RPMI8226 (cell line): Measurements from ENCODE around the gene TMEM272.
A peak's percentile ranks its signal among the peaks of the same experiment; 100 is the strongest.

Experiments used
- DNase-seq: peaks from one replicate; pipeline ENCODE4 v3.0.0-alpha.2; 2015

Gene TMEM272, protein sequence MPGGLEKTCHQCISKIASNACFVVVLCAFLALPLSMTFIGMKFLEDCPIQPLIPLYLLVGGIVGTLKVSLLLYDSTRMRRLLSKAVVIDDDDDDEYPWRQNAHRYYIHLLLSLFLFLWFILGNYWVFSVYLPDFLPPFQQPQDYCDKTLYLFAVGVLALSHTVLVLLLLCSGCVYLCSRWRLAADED

DNA sequence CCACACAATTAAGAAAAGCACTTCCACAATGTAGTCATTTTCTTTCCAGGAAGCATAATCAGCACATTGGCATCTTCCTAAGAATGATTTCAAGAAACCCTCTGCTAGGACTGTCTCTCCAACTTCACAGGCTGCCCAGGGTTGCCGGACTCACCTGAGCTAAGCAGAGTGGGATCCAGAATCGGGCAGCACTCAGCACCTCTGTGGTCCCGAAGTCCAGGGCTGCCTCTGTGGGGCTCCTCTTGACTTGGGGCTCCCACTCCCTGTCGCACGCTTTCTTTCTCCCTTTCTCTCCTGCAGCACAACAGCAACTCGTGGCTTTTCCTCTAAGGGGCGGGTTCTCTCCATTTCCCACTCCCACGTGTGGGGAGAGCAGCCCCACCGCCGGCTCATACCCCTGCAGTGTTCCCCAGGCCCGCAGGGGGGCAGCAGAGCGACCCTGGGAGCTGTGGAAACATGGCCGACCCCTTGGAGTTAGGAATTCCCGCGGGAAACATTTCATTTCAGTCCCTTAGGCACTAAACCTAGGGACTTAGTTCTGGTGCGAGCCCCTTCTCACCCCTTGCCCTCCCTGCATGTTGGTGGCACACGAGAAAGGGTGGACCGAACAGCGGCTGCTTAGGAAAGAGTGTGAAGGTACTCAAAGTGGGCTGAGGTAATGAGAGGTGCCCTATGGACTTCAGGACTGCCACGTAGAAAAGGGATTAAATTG, at the start of gene TMEM272:
Gene TMEM272, minus strand, starts transcription at position 316 of the 712 bp plus-strand sequence. CDS start 6,647 bp downstream, outside the sequence.
- no peak for DNase-seq

DNA sequence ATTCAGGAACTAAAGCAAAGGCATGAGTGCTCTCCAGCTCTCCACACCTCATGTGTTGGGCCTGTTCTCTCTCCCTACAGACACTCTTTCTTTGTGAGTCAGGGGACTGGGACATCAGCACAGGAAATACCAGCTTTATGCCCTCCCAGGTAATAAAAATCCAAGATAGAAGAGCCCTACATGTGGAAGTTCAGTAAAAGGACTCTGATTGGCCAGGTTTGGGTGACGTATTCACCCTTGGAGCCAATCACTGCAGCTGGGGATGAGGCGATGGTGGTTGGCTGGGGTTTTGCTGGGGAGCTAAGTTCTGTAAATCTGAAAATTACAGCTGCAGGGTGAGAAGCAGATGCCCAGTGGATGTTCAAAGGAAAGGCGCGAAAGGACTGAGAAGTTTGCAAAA, 49.3 kb upstream of the TMEM272 start:
- DNase-seq, result peak; percentile 11

DNA sequence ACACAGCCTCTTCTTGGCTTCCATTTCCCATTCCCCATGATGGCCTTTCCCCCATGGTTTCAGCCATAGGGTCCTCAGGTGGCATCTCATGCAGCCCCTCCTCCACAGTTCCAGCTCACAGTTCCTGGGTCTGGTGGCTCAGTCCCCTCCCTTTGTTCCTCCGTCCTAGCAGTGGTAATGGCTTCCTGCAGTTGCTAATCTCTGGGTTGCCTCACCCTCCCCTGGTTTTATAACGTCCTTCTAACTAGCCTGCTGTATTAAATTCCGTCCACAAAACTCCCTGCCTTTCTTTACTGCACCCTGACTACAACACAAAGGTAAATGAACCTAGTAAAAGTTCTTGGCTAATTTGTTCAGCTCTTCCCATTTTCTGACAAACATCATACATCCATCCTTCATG, 47.7 kb upstream of the TMEM272 start:
- no peak for DNase-seq

DNA sequence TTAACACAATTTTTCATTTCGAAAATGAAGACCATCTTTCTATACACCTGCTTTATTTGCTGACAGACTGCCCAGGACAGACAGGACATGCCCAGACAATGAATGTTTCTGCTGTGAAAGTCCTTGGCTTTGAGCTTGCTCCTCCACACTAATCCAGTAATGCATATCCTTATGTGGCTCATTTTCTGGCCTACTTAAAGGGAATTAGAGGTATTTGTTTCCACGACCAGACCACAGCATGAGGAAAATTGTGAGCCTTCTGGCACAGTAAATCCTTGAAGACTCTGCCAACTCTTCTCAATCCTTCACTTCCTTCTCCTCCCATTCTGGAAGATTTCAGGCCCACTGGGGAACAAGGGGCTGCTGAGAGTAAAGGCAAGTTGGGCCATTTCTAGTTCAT, 42.5 kb upstream of the TMEM272 start:
- no peak for DNase-seq

DNA sequence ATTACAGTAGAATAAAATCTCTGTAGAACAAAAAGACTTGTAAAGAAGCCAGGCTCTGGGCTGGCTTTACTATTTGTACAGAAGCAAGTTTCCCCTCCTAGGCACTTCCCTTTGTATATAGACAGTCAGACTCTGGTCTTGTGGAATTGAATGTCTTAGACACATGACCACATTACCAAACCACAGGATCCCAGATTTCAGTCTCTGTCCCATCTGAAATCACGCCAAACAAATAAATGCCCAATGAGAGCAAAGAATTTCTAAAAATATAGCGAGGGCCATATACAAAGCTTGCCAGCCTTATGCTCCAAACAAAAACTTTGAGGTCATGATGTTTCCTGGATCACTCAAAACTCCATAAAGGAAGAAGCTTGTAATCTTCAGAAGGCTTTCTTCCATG, 40.7 kb upstream of the TMEM272 start:
- no peak for DNase-seq

DNA sequence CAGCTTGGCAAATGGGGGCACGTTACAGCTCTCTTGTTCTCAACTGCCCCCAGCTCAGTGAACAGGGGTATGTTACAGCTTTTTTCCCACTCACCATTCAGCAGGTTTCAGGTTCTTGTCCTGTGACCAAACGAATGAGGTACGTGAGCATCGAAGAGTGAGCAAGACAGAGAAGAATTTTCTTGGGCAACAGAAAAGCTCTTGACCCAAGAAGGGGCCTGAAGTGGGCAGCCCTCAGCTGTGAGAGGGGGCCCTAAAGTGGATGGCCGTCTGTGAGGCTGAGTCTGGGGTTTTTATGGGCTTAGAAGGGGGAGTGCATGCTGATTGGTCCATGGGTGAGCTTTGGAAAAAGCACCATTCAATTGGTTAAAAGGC, 38.2 kb upstream of the TMEM272 start:
- DNase-seq, result no peak

DNA sequence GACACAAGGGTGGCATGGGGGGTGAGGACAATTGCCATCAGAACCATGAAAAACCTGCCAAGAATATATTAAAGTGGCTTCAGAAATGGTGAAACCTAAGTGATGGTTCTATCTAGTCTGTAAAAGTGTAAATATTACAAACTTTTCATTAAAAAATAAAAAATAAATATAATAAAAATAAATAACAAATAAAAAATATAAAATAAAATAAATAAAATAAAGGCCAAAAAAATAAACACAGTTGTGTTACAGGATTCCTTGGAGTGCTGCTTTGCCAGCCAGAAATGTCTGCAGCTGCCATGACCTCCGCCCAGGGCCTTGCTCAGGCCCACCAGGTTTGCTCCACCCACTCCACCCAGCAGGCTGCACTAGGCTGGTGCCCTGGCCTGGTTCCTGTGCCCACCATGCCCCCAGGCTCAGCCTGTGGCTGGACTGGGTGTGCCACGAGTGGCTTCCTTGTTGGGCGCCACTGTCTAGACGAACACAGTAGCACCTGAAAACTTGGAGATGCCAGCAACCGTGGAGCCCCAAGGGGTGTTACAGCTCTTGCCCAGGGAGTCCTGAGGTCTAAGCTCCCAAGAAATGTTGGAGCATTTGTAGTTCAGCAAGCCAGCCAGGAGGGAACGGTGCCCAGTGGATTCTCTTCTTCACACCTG, 37.7 kb upstream of the TMEM272 start:
- DNase-seq, result no peak

DNA sequence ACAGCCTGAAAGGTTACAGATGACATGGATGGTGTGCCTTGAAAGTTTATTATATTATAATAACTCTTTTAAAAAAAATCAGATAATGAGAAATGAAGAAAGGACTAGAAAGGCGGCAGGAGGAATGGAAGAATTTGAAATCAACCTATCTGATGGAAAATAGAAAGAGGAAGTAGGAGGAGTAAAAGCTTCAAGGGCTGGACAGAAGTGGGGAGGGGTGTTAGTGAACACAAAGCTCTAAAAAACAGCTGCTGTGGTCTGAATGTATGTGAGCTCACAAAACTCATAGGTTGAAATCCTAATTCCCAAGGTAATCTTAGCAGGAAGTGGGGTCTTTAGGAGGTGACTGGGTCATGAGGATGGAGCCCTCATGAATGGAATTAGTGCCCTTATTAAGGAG, 36.3 kb upstream of the TMEM272 start:
- DNase-seq, result no peak

DNA sequence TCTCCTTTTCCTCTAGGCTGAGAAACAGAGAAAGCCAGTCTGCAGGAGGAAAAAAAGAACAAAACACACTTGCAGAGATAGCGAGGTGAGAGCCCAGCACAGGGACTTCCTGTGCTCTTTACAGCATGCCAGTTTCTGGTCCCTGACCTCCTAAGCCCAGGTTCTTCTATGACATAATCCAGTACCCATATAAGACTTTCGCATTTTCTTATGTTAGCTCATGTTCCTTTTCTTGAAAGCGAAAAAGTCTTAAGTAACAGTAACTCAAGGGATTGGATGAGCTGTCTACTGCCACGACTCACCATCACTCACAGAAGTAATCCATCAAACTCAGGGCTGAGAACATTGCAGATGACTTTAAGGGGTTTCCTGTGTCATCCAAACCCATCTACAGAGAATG, 34.2 kb upstream of the TMEM272 start:
- no peak for DNase-seq

DNA sequence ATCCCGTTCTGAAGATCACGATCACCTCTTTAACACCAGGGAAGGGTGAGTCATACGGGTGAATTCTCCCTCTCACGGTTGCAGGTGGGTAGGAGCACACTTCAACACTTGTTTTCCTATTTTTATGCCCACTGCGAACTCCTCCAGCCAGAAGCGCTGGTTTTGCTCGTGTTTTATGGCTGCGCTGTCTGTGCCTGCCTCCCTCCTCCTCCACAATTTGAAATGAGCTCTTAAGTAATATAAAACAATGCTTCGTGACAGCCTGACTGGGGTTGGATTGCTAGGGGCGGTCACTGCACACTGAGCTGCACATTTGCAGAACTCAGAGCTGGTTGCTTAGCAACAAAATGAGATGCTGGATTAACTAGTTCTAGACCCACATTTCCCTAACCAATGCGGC, 29.7 kb upstream of the TMEM272 start:
- no peak for DNase-seq

DNA sequence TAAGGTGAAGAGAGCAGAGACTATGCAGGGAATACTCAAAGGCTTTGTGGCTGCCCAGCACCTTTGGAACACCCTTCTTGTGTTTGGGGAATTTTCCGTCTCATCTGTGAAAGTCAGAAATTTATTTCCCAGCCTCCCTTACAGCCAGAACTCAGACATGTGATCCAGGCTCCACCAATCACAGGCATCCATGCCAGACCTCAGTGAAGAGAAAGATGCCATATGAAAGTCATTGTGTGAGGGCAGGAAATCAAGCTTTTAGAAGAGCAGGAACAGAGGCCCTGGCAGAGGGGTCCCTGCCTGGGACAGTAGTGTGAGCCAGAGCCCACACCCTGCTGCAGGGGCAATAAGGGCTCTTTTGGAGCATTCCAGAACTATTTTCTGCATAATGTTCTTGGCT, 28.9 kb upstream of the TMEM272 start:
- no peak for DNase-seq

DNA sequence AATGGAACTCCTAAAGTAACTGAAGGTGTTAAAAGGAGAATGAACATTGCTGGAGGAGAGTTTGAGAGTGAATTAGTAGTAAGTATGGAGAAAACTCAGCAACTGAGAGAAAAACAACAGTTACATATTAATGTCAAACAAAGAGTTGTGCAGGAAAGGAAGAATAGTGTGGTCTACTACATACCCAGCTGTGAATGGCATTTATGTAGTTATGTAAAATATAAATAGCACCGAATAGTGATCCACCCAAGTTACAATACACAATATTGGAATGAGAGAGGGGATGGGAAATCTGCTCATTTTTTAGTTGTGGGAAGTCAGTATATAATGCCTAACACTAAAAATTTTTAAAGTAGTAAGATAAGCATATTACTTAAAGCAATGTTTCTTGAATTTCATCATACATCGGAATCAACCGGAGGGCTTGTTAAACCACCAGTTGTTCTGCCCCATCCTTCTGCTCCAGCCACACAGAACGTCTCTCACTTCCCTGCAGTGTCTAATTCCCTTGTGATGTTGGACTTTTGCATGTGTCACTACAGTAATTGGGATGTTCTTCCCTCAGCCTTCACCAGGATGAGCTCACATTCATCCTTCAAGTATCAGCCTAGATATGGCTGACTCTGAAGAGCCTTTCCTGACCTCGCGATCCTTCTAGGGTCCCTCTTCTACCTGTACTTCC, 28.3 kb upstream of the TMEM272 start:
- DNase-seq, result no peak

DNA sequence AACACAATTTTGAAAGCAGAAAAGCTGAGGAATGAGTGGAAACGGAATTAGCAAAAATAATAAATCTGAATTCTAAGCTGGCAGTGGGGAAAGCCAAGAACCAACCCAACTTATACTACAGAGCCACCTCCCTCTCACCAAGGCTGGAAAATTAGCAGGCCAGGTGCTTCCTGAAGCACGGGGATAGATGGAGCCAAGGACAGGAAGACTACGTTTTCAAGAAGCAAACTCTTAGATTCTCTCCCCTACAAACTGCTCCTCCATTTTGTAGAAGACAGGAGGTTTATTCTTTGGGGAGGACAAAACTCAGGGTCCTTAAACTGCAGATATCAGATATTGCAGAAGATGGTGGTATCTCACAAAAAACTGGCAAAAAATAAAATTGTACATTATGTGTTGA, 25.6 kb upstream of the TMEM272 start:
- DNase-seq, result no peak

DNA sequence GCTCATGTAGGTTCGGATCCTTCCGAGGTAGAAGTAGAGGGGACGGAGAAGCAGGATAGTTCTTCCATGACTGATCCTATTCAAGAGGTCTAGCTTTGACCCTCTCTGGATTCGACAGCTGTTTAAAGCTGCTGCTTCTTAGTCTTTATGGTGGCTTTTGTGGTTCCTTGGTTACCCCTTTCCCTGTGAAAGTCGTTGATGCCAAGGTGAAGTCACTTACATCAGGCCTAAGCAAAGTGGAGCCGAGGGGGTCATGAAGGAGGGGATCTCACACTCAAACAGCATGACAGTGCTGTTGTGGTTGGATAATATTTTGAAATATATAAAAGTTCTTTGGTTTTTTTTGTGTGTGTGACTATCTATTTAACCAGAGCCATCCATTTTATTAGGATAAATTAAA, 24.9 kb upstream of the TMEM272 start:
- no peak for DNase-seq

DNA sequence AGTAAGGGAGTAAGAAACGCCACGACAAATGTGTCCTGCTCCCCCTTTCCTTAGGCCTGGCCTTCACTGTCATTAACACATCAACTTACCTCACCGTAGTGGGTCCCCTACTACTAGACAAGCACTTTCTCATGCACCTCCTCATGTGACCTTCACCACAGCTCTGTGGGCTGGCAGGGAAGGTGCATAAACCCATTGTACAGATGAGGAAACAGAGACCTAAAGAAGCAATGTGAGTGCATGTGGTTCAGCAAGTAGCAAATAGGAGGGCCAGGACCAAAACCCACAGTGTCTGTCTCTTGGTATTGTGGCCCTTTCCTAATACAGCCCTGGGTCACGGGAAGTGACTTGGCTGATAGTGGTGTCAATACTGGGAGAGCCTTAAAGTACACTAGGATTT, 22.1 kb upstream of the TMEM272 start:
- no peak for DNase-seq

DNA sequence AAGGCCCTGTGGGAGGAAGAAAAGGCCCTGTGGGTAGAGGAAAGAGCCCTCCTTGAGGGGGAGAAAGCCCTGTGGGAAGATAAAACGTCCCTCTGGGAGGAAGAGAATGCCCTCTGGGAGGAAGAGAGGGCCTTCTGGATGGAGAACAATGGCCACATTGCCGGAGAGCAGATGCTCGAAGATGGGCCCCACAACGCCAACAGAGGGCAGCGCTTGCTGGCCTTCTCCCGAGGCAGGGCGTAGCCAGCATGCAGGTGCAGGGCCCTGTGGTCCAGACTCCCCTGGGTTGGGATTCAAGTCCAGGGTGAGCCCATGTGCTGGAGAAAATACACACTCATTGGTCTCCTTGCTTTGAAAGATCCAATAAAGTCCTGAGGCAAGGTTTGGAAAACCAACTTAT, 20.9 kb upstream of the TMEM272 start:
- no peak for DNase-seq

DNA sequence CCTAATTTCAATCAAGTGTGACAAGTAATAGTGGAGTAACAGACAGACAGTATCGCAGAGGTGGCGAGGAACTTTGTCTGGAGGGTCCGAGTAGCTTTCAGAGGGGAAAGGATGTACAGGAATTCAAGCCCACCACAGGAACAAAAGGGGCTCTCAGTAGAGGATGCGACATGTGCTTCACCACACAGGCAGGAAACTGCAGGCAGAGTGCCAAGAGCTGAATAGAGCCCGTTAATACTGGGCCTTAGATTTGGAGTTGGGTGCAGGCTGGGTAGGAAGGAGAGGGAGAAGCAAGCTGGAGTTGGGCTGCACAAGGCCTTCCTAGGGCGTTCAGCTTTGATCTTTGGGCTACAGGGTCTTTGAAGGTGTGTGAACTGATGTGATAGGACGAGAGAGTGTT, 18.0 kb upstream of the TMEM272 start:
- DNase-seq, result no peak

DNA sequence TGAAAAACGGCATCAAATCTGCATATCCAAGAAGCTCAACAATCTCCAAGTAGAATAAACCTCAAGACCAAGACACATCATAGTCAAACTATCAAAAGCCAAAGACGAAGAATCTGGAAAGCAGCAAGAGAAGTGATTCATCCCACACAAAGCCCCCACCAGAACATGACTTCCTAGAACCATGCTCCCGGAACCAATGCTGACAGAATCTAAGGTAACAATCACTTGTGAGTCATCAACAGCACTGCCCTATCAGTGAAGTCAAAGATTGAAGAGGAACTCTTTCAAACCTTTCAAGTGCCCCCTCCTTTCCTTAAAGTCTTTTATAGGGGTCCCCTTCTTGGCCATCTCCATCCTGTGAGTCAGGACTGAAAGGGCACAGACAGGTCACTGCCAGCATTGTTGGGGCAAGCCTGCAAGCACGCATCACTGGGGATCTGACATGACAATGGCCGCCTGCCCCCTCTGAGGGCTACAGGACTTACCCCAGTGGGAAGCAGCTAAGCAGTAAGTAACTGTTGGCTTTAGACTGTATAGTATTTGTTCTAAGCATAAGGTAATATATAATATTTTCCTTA, 16.8 kb upstream of the TMEM272 start, which contains the start of gene CCDC70:
Gene CCDC70, plus strand, starts transcription at position 247 of the 578 bp plus-strand sequence. CDS start 3,443 bp downstream, outside the sequence.
- no peak for DNase-seq

DNA sequence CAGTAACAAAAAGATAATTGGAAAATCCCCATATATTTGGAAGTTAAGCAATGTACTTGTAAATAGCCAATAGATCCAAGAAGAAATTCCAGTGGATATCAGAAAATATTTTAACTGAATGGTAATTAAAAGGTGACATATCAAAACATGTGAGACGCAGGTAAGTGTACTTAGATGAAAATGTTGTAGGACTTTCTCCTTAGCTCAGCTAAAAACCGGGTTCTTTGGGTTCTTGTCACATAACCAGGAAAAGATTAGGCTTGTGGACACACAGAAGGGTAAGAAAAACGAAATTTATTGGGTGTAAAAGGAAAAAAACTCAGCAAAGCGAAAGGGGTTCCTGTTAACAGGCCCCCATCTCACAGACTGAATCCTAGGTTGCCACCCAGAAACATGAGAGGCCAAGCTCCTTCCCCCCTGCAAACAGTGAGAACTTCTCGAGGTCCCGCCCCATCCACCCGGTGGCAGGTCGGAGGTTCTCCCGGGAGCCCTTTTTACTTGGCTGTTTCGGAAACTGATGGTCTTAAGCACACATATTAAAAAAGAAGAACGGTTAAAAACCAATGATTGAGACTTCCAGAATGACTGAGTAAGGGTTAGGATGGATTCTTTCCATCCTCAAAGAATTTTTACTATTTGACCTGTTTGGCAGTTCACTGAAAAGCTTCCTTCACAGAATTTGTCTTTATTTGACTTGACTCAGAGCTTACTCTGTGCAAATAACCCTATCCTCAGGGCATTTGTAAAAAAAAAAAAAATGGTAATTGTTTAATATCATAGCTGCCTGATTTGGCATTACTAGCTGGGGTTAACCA, 13.7 kb upstream of the TMEM272 start:
- no peak for DNase-seq

DNA sequence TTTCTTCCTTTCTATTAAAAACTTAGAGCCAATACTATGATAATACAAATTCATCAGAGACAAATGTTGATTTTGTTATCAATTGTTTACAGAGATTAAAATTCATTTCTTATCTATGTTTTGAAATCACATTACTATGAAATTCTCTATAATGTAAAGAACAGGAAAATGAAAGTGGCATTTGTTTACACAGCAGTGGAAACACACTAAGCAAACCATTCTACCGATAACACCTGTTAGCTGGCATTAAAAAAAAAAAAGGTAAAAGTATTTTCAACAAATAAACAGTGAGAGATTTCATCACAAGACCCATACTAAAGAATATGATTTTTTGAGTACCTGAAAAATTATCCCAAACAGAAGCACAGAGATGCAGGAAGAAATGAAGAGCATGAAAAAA, 12.0 kb upstream of the TMEM272 start:
- no peak for DNase-seq

DNA sequence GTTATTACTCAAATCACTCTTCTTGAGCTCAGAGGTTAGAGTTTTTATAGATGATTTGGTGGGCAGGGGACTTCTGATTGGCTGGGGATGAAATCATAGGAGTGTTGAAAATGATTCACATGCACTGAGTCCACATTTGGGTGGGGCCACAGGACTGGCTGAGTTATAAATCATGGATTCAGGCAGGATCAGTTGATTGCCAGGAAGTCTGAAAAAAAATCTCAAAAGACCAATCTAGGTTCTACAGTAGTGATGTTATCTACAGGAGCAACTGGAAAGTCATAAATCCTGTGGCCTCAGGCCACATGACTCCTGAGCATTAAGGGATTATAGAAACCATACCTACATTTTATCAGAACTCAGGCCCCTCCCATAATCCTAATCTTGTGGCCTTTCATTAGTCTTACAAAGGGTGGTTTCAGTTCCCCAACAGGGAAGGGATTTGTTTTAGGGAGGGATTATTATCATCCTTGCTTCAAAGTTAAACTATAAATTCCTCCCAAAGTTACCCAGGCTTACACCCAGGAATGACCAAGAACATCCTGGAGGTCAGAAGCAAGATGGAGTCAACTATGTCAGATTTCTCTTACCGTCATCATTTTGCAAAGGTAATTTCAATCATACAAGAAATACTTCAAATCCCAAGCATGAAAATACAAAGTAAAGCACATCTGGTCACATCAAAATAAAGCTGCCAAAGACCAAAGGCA, 11.2 kb upstream of the TMEM272 start:
- DNase-seq, result no peak
